Ishikawa (cell line): Measurements from ENCODE around the gene ITGB1.

Source experiments
- CEBPB ChIP-seq: IDR thresholded peaks from 2 replicates; pipeline ENCODE4 v1.6.1; 2012
- CREB1 ChIP-seq: IDR thresholded peaks from 2 replicates; pipeline ENCODE4 v1.6.1; 2012; ENCODE audit warnings: low read depth
- EGR1 ChIP-seq: IDR thresholded peaks from 2 replicates; pipeline ENCODE4 v1.6.1; 2012
- EP300 ChIP-seq: IDR thresholded peaks from 2 replicates; pipeline ENCODE4 v1.6.1; 2012; ENCODE audit warnings: borderline replicate concordance
- FOXM1 ChIP-seq: IDR thresholded peaks from 2 replicates; pipeline ENCODE4 v1.6.1; 2012; ENCODE audit warnings: low read depth, borderline replicate concordance
- MAX ChIP-seq: IDR thresholded peaks from 2 replicates; pipeline ENCODE4 v1.6.1; 2012
- NFIC ChIP-seq: IDR thresholded peaks from 2 replicates; pipeline ENCODE4 v1.6.1; 2012
- RAD21 ChIP-seq: IDR thresholded peaks from 2 replicates; pipeline ENCODE4 v1.6.1; 2012; ENCODE audit warnings: low read depth
- REST ChIP-seq: IDR thresholded peaks from 2 replicates; pipeline ENCODE4 v1.6.1; 2012; ENCODE audit warnings: low read depth, mild to moderate bottlenecking
- TAF1 ChIP-seq: IDR thresholded peaks from 2 replicates; pipeline ENCODE4 v1.6.1; 2012; ENCODE audit warnings: low read depth, mild to moderate bottlenecking
- TCF12 ChIP-seq: IDR thresholded peaks from 2 replicates; pipeline ENCODE4 v1.6.1; 2012; ENCODE audit warnings: low read depth
- TEAD4 ChIP-seq: IDR thresholded peaks from 2 replicates; pipeline ENCODE4 v1.6.1; 2012
- USF1 ChIP-seq: IDR thresholded peaks from 2 replicates; pipeline ENCODE4 v1.6.1; 2012
- YY1 ChIP-seq: IDR thresholded peaks from 2 replicates; pipeline ENCODE4 v1.6.1; 2012; ENCODE audit warnings: low read depth
- ZBTB7A ChIP-seq: IDR thresholded peaks from 2 replicates; pipeline ENCODE4 v1.6.1; 2012; ENCODE audit warnings: low read depth

Gene ITGB1

GRCh38 chr10:32938554-32939061, 19.4 kb downstream of the ITGB1 start:
- no peak for TF ChIP-seq USF1

GRCh38 chr10:32937911-32938424, 20.1 kb downstream of the ITGB1 start:
- TF ChIP-seq EGR1, result no peak
- no peak for TF ChIP-seq EP300
- no peak for TF ChIP-seq TEAD4
- TF ChIP-seq CEBPB, result no peak
- no peak for TF ChIP-seq CREB1
- no peak for TF ChIP-seq TAF1
- no peak for TF ChIP-seq NFIC
- no peak for TF ChIP-seq RAD21
- TF ChIP-seq USF1, result no peak

- TF ChIP-seq EP300, result no peak
- no peak for TF ChIP-seq RAD21
- no peak for TF ChIP-seq EGR1
- no peak for TF ChIP-seq TEAD4
- TF ChIP-seq YY1, result no peak
- TF ChIP-seq MAX, result no peak
- TF ChIP-seq FOXM1, result no peak
- TF ChIP-seq CREB1, result no peak
- TF ChIP-seq REST, result no peak
- no peak for TF ChIP-seq ZBTB7A
- TF ChIP-seq TAF1, result no peak
- TF ChIP-seq TCF12, result no peak
Measured at GRCh38 chr10:32932225-32932729, 25.8 kb downstream of the ITGB1 start.

GRCh38 chr10:32931593-32931992, 26.4 kb downstream of the ITGB1 start:
- no peak for TF ChIP-seq TEAD4
- TF ChIP-seq NFIC, result no peak
- no peak for TF ChIP-seq USF1
- no peak for TF ChIP-seq RAD21
- no peak for TF ChIP-seq MAX
- no peak for TF ChIP-seq TAF1
- TF ChIP-seq REST, result no peak
- TF ChIP-seq EP300, result no peak
- no peak for TF ChIP-seq CEBPB
- TF ChIP-seq CREB1, result no peak

- TF ChIP-seq TAF1, result no peak
- no peak for TF ChIP-seq EP300
- no peak for TF ChIP-seq REST
- TF ChIP-seq USF1, result no peak
- TF ChIP-seq NFIC, result no peak
- no peak for TF ChIP-seq CREB1
- TF ChIP-seq MAX, result no peak
- TF ChIP-seq FOXM1, result no peak
Measured at GRCh38 chr10:32930036-32930435, 28.0 kb downstream of the ITGB1 start.
